ENCODE results near the gene SEMA5A. TPM values are rescaled to one million over a fixed set of nuclear protein-coding genes. Genes with fewer than 3 reads are reported as not detected.

The SEMA5A gene
- polyA plus RNA-seq, 1 of the 3 experiments (the other 2 are of a cell fraction), result 0.58 TPM

DNA sequence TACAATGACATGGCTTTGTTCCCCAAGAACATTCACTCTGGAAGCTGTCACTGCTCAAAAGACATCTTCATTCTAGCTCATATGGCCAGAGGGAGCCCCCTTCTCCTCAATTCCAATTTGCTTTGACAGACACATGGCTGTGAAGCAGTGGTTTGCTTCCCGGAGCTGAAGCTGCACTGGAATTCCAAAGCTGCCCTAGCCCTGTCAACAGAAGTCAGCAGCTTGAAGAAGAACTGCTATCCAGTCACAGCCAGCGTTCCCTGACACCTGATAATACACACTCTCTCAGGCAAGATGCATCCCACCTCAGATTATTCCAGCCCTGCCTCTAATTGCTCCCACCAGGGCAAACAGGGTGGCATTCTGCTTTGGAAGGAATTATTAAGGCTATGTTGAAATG lies 93.7 kb downstream of the SEMA5A start:
- Histone ChIP-seq H3K9me3 (no peaks in the 10 kb centered on the region), H3K4me3 (ENCODE audit: low read depth in 2 of 2, low read length in 1 of 2) (no peak overlapping the region), H3K4me1 (ENCODE audit: control insufficient read depth in 1 of 2, insufficient read depth in 2 of 2, low read depth in 1 of 2, low read length in 1 of 2) (peaks cover 9 to 10% of the 10 kb centered on the region in 2 experiments), H3K9ac (no peak overlapping the region), H3K36me3 (replicated peaks in 1 of 2; ENCODE audit: control insufficient read depth in 1 of 2, insufficient read depth in 2 of 2, low read length in 1 of 2) (no peaks in the 10 kb centered on the region), H3K9me2 (no peaks in the 10 kb centered on the region), H3F3A (replicated peaks; ENCODE audit: insufficient read depth) (peaks cover 7% of the 10 kb centered on the region), H3K27ac (ENCODE audit: low read depth in 2 of 2, low read length in 1 of 2) (no peak overlapping the region), H3K4me2 (no peak overlapping the region), H3K27me3 (ENCODE audit: insufficient read depth) (no peaks in the 10 kb centered on the region), H4K20me1 (ENCODE audit: insufficient read depth) (no peaks in the 10 kb centered on the region), H3K79me2 (ENCODE audit: insufficient read depth) (no peaks in the 10 kb centered on the region), H2AFZ (ENCODE audit: low read depth) (no peak overlapping the region)
- TF ChIP-seq JUND (IDR thresholded peaks at IDR 0.05), result no peak
- TF ChIP-seq, protein P1, sequence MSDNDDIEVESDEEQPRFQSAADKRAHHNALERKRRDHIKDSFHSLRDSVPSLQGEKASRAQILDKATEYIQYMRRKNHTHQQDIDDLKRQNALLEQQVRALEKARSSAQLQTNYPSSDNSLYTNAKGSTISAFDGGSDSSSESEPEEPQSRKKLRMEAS (IDR thresholded peaks at IDR 0.05; ENCODE audit: low read depth), result no peak
- TF ChIP-seq TAF1 (IDR thresholded peaks at IDR 0.05; ENCODE audit: borderline replicate concordance, low read depth, low read length), result no peak
- TF ChIP-seq, protein P2, sequence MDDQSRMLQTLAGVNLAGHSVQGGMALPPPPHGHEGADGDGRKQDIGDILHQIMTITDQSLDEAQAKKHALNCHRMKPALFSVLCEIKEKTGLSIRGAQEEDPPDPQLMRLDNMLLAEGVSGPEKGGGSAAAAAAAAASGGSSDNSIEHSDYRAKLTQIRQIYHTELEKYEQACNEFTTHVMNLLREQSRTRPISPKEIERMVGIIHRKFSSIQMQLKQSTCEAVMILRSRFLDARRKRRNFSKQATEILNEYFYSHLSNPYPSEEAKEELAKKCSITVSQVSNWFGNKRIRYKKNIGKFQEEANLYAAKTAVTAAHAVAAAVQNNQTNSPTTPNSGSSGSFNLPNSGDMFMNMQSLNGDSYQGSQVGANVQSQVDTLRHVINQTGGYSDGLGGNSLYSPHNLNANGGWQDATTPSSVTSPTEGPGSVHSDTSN (IDR thresholded peaks at IDR 0.05), result no peak
- TF ChIP-seq FOSL2 (IDR thresholded peaks at IDR 0.05; ENCODE audit: borderline replicate concordance, low read depth), result no peak
- TF ChIP-seq GABPA (IDR thresholded peaks at IDR 0.05; ENCODE audit: low read depth), result no peak
- no peak for TF ChIP-seq RFX5 (IDR thresholded peaks at IDR 0.05; ENCODE audit: low read length)
- no peak for TF ChIP-seq MEF2A (IDR thresholded peaks at IDR 0.05; ENCODE audit: borderline replicate concordance, low read depth)
- TF ChIP-seq EZH2phosphoT487 (IDR thresholded peaks at IDR 0.05; ENCODE audit: borderline replicate concordance, low read depth), result no peak
- no peak for TF ChIP-seq FOXJ3 (CRISPR knock-in tag; IDR thresholded peaks at IDR 0.05)
- TF ChIP-seq, protein P3, sequence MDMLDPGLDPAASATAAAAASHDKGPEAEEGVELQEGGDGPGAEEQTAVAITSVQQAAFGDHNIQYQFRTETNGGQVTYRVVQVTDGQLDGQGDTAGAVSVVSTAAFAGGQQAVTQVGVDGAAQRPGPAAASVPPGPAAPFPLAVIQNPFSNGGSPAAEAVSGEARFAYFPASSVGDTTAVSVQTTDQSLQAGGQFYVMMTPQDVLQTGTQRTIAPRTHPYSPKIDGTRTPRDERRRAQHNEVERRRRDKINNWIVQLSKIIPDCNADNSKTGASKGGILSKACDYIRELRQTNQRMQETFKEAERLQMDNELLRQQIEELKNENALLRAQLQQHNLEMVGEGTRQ (IDR thresholded peaks at IDR 0.05; ENCODE audit: borderline replicate concordance, low read depth, low read length), result no peak
- 72% methylated on average over 2 of the region's 2 CpGs for WGBS (ENCODE audit: low lambda C conversion rate)
- ChIA-PET CTCF (interaction anchor here (1.5 kb wide), 1 partner anchor 12 kb away, joined by 6 read pairs; no protein-coding TSS in a partner anchor), POLR2A (no interaction called here)
- no peak for DNase-seq

DNA sequence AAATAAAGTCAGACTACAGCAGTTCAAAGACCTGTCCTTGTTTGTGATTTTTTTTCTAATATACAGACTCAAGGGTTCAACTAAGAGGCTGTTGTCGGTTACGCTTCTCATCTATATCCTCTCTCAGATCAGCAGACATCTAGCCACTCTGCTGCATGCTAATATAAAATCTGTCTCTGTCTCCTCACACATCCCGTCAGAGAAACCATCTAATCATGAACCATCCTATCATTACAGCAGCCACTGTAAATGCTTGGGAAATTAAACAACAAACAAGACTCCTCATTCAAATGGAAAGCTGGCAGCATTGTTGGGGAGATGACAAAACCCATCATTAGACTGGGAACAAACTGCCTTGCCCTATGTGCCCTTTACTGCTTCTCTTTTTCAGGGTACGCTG lies 94.8 kb downstream of the SEMA5A start:
- H4K20me1 ChIP-seq (ENCODE audit: insufficient read depth), result no peaks in the 10 kb centered on the region
- no peak for DNase-seq
- ChIA-PET POLR2A (no interaction called here), CTCF (no interaction called here)
- peaks cover 7% of the 10 kb centered on the region for H3F3A ChIP-seq (replicated peaks; ENCODE audit: insufficient read depth)
- H3K27me3 ChIP-seq (ENCODE audit: insufficient read depth), result no peaks in the 10 kb centered on the region
- H2AFZ ChIP-seq (ENCODE audit: low read depth), result no peak overlapping the region
- no peak for TF ChIP-seq ELF1 (IDR thresholded peaks at IDR 0.05)
- no peak for TF ChIP-seq FOXJ3 (CRISPR knock-in tag; IDR thresholded peaks at IDR 0.05)
- TF ChIP-seq SMC3 (IDR thresholded peaks at IDR 0.05; ENCODE audit: low read depth, low read length), result no peak
- TF ChIP-seq POLR2AphosphoS5 (IDR thresholded peaks at IDR 0.05; ENCODE audit: low read depth, low read length), result no peak
- no peak for TF ChIP-seq SIN3A (IDR thresholded peaks at IDR 0.05; ENCODE audit: borderline replicate concordance, low read depth, low read length)
- TF ChIP-seq, protein P3 (IDR thresholded peaks at IDR 0.05; ENCODE audit: borderline replicate concordance, low read depth, low read length), result no peak
- no peak for TF ChIP-seq CHD2 (IDR thresholded peaks at IDR 0.05; ENCODE audit: low read length, partially characterized antibody)
- TF ChIP-seq, protein P2 (IDR thresholded peaks at IDR 0.05), result no peak
- no peak for TF ChIP-seq NFIC (IDR thresholded peaks at IDR 0.05; ENCODE audit: borderline replicate concordance)
- TF ChIP-seq, protein P4, sequence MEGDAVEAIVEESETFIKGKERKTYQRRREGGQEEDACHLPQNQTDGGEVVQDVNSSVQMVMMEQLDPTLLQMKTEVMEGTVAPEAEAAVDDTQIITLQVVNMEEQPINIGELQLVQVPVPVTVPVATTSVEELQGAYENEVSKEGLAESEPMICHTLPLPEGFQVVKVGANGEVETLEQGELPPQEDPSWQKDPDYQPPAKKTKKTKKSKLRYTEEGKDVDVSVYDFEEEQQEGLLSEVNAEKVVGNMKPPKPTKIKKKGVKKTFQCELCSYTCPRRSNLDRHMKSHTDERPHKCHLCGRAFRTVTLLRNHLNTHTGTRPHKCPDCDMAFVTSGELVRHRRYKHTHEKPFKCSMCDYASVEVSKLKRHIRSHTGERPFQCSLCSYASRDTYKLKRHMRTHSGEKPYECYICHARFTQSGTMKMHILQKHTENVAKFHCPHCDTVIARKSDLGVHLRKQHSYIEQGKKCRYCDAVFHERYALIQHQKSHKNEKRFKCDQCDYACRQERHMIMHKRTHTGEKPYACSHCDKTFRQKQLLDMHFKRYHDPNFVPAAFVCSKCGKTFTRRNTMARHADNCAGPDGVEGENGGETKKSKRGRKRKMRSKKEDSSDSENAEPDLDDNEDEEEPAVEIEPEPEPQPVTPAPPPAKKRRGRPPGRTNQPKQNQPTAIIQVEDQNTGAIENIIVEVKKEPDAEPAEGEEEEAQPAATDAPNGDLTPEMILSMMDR (IDR thresholded peaks at IDR 0.05), result no peak
- TF ChIP-seq RXRA (IDR thresholded peaks at IDR 0.05; ENCODE audit: borderline replicate concordance, low read depth), result no peak
- no peak for TF ChIP-seq GATA2 (CRISPR knock-in tag; IDR thresholded peaks at IDR 0.05)
- TF ChIP-seq EZH2phosphoT487 (IDR thresholded peaks at IDR 0.05; ENCODE audit: borderline replicate concordance, low read depth), result no peak
- H3K9me2 ChIP-seq, result no peaks in the 10 kb centered on the region
- H3K4me1 ChIP-seq (ENCODE audit: control insufficient read depth in 1 of 2, insufficient read depth in 2 of 2, low read depth in 1 of 2, low read length in 1 of 2), result peaks cover 4% of the 10 kb centered on the region in 2 experiments
- H3K4me2 ChIP-seq, result no peak overlapping the region
- no peaks in the 10 kb centered on the region for H3K9me3 ChIP-seq
- H3K9ac ChIP-seq, result no peak overlapping the region
- no peaks in the 10 kb centered on the region for H3K36me3 ChIP-seq (replicated peaks in 1 of 2; ENCODE audit: control insufficient read depth in 1 of 2, insufficient read depth in 2 of 2, low read length in 1 of 2)
- H3K27ac ChIP-seq (ENCODE audit: low read depth in 2 of 2, low read length in 1 of 2), result no peak overlapping the region
- 86% methylated on average over 4 of the region's 4 CpGs for WGBS (ENCODE audit: low lambda C conversion rate)
- no peaks in the 10 kb centered on the region for H3K79me2 ChIP-seq (ENCODE audit: insufficient read depth)
- H3K4me3 ChIP-seq (ENCODE audit: low read depth in 2 of 2, low read length in 1 of 2), result no peak overlapping the region
